Dedifferentiated amniotic fluid mesenchymal stem cell (primary cell): ENCODE data around the gene CAPN12.

Experiments
- DNase-seq: peaks from one replicate; pipeline ENCODE4 v3.0.0-alpha.2; 2016; ENCODE audit errors: extremely low spot score

The CAPN12 gene

GRCh38 chr19:38726761-38727301 lies 17.4 kb downstream of the CAPN12 start:
- DNase-seq: no peak

- no peak for DNase-seq
These were observed 18.0 kb downstream of the CAPN12 start for GRCh38 chr19:38726284-38726673.

GRCh38 chr19:38725469-38726283 lies 18.6 kb downstream of the CAPN12 start:
- no peak for DNase-seq

GRCh38 chr19:38723990-38724854 lies 20.1 kb downstream of the CAPN12 start:
- no peak for DNase-seq

- no peak for DNase-seq
These were observed 20.7 kb downstream of the CAPN12 start for GRCh38 chr19:38723606-38723965.

GRCh38 chr19:38722947-38723605 lies 21.2 kb downstream of the CAPN12 start:
- DNase-seq: no peak

- no peak for DNase-seq
These were observed 22.1 kb downstream of the CAPN12 start for GRCh38 chr19:38721979-38722773.

- DNase-seq: no peak
These were observed 22.8 kb downstream of the CAPN12 start for GRCh38 chr19:38721496-38721895.

GRCh38 chr19:38720559-38721236 lies 23.6 kb downstream of the CAPN12 start:
- DNase-seq: no peak

- no peak for DNase-seq
These were observed 24.3 kb downstream of the CAPN12 start for GRCh38 chr19:38719761-38720558.

GRCh38 chr19:38718747-38719543 lies 25.3 kb downstream of the CAPN12 start:
- no peak for DNase-seq

GRCh38 chr19:38717855-38718254 lies 26.4 kb downstream of the CAPN12 start:
- no peak for DNase-seq

- DNase-seq: no peak
These were observed 27.2 kb downstream of the CAPN12 start for GRCh38 chr19:38717051-38717450.

- DNase-seq: no peak
These were observed 28.7 kb downstream of the CAPN12 start for GRCh38 chr19:38715555-38715954.

- DNase-seq: no peak
These were observed 29.9 kb downstream of the CAPN12 start for GRCh38 chr19:38714354-38714778.

- no peak for DNase-seq
These were observed 30.4 kb downstream of the CAPN12 start for GRCh38 chr19:38713865-38714264.

GRCh38 chr19:38713227-38713649 lies 31.0 kb downstream of the CAPN12 start:
- DNase-seq: no peak

GRCh38 chr19:38712161-38712748 lies 32.0 kb downstream of the CAPN12 start:
- DNase-seq: no peak

GRCh38 chr19:38711726-38712153 lies 32.5 kb downstream of the CAPN12 start:
- no peak for DNase-seq
